Adipocyte (in vitro differentiated cells): ENCODE results near the gene SARM1.
A peak's percentile ranks its signal among the peaks of the same experiment; 100 is the strongest.

ENCODE experiments used
- DNase-seq: peaks from one replicate; pipeline ENCODE4 v3.0.0-alpha.2; 2015; ENCODE audit warnings: low read depth
- H3K27me3 ChIP-seq: replicated peaks from 2 replicates; pipeline ENCODE4 v1.7.0; 2013; ENCODE audit warnings: mild to moderate bottlenecking, low read length, moderate library complexity; ENCODE audit not compliant: control insufficient read depth, insufficient read depth
- H3K36me3 ChIP-seq: 2 replicates; pipeline ENCODE4 v1.7.0; 2013; ENCODE audit warnings: low read length, mild to moderate bottlenecking, moderate library complexity; ENCODE audit not compliant: control insufficient read depth, insufficient read depth, severe bottlenecking
- H3K4me1 ChIP-seq: 2 replicates; pipeline ENCODE4 v1.7.0; 2013; ENCODE audit warnings: mild to moderate bottlenecking, low read length, moderate library complexity; ENCODE audit not compliant: control insufficient read depth, insufficient read depth
- H3K4me3 ChIP-seq: 2 replicates; pipeline ENCODE4 v1.7.0; 2013; ENCODE audit warnings: mild to moderate bottlenecking, low read length, moderate library complexity
- H3K9ac ChIP-seq: 2 replicates; pipeline ENCODE4 v1.7.0; 2013; ENCODE audit warnings: mild to moderate bottlenecking, low read length, moderate library complexity
- H3K9me3 ChIP-seq: 2 replicates; pipeline ENCODE4 v1.7.0; 2013; ENCODE audit warnings: mild to moderate bottlenecking, low read length, moderate library complexity; ENCODE audit not compliant: control insufficient read depth

SARM1 gene

DNA sequence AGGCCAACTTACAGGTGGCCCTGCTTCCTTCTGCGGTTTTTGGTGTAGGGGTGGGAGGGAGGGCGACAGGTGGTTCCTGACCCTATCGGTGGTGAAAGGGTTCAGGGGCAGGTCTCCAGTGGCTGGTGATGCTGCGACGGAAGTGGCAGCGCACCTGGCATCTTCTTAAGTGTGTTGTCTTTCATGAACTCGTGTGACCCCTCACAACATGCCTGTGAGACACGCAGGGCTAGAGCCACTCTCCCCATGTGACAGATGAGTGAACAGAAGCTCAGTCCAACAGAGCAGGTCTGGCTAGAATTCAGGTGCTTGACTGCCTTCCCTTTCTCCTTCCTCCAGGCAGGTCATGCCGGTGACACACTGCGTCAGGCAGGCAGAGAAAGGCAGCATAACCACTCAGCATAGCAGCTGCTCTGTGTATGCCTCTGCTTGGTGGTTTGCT lies 28.0 kb upstream of the SARM1 start:
- DNase-seq = no peak
- no peak overlapping the region for H3K4me3 ChIP-seq
- peaks cover 17% of the 10 kb centered on the region for H3K4me1 ChIP-seq
- no peak overlapping the region for H3K9ac ChIP-seq
- peaks cover 84% of the 10 kb centered on the region for H3K36me3 ChIP-seq
- no peaks in the 10 kb centered on the region for H3K9me3 ChIP-seq
- H3K27me3 ChIP-seq = no peaks in the 10 kb centered on the region

DNA sequence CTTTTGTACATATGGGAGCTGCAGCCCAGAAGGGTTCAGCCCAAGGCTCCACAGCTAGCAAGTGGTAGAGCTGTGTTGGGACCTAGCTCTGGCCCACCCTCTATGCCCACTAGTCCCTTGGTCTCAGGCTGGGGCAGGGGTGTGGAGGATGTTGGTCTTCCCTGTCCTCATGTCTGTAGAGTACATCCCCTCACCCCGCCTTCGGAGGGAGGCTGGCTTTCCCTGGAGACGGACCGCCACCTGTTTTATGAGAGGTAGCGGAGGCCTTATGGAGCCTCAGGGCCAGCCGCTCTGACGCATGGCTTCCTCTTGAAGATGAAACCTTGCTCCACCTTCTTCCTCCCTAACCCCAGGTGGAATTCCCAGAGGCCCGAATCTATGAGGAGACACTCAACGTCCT lies 27.5 kb upstream of the SARM1 start:
- Histone ChIP-seq H3K4me1 (peaks cover 17% of the 10 kb centered on the region), H3K36me3 (peaks cover 89% of the 10 kb centered on the region), H3K4me3 (no peak overlapping the region), H3K9ac (no peak overlapping the region), H3K27me3 (no peaks in the 10 kb centered on the region), H3K9me3 (no peaks in the 10 kb centered on the region)
- no peak for DNase-seq

GRCh38 chr17:28344435-28344901 lies 27.0 kb upstream of the SARM1 start:
- H3K36me3 ChIP-seq = peaks cover 94% of the 10 kb centered on the region
- no peak overlapping the region for H3K4me3 ChIP-seq
- peaks cover 17% of the 10 kb centered on the region for H3K4me1 ChIP-seq
- H3K9ac ChIP-seq = no peak overlapping the region
- no peak for DNase-seq
- H3K9me3 ChIP-seq = no peaks in the 10 kb centered on the region
- no peaks in the 10 kb centered on the region for H3K27me3 ChIP-seq

DNA sequence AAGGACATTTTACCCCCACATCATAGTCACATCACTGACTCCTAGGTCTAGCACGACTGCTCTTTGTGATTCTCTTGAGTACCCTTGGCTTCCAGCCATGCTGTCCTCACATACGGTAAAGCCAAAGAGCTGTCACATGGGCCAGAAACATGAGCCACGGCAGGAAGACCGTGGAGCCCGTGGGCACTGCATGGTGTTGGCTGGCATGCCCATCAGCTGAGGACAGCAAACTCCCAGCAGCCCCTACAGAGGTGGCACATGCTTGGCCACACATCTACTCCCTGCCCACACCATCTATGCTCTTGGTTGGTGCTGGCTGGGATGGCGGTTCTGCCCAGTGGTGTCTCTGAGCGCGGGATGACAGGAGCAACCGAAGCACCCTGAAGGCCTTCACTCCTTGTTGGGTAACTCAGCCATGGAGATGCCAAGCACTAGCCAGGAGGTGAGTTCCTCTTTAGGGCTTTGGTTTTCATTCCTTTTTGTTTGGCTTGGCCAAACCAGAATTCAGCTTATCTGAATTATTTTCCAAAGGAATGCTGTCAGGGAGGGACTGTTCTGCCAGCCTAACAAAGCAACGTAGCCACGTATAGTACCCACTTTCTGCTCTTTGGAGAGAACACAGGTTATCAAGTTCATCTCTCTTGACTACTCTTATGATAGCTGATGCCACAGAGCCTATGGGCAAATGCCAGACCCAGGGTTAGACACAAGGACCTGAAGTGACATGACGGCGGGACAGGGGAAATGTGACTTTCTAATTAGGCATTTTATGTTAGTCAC lies 25.9 kb upstream of the SARM1 start:
- no peaks in the 10 kb centered on the region for H3K9me3 ChIP-seq
- H3K9ac ChIP-seq = no peak overlapping the region
- peaks cover 97% of the 10 kb centered on the region for H3K36me3 ChIP-seq
- no peaks in the 10 kb centered on the region for H3K27me3 ChIP-seq
- H3K4me1 ChIP-seq = peaks cover 17% of the 10 kb centered on the region
- DNase-seq = no peak
- no peak overlapping the region for H3K4me3 ChIP-seq

GRCh38 chr17:28346199-28346580 lies 25.3 kb upstream of the SARM1 start:
- peaks cover 98% of the 10 kb centered on the region for H3K36me3 ChIP-seq
- H3K4me3 ChIP-seq = no peak overlapping the region
- peaks cover 17% of the 10 kb centered on the region for H3K4me1 ChIP-seq
- H3K9ac ChIP-seq = no peak overlapping the region
- no peaks in the 10 kb centered on the region for H3K27me3 ChIP-seq
- DNase-seq = no peak
- no peaks in the 10 kb centered on the region for H3K9me3 ChIP-seq

DNA sequence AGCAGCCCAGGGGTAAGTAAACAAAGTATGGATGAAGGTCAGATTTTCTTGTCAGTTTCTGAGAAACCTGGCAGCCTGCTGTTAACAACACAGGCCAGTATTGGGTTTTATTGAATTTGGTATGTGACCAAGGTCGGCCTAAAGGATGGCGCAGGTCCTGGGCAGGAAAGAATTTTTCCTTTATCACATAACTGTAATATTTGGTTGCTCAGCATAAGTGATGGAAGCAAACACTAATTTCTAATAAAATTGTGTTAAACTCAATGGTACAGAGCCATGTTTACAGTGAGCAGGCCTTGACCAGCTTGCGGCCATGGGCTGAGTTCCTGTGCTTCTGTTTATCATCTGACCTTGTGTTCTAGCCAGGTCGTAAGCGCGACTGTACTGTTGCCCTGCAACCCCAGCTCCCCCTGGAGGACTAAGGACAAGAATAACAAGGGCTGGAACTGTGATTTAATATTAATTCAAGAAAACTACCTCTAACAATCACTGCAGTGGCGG lies 24.7 kb upstream of the SARM1 start:
- H3K9ac ChIP-seq = peak overlapping the region; percentile 2
- no peaks in the 10 kb centered on the region for H3K27me3 ChIP-seq
- DNase-seq = no peak
- H3K4me1 ChIP-seq = peaks cover 17% of the 10 kb centered on the region
- H3K4me3 ChIP-seq = no peak overlapping the region
- no peaks in the 10 kb centered on the region for H3K9me3 ChIP-seq
- peaks cover 98% of the 10 kb centered on the region for H3K36me3 ChIP-seq

DNA sequence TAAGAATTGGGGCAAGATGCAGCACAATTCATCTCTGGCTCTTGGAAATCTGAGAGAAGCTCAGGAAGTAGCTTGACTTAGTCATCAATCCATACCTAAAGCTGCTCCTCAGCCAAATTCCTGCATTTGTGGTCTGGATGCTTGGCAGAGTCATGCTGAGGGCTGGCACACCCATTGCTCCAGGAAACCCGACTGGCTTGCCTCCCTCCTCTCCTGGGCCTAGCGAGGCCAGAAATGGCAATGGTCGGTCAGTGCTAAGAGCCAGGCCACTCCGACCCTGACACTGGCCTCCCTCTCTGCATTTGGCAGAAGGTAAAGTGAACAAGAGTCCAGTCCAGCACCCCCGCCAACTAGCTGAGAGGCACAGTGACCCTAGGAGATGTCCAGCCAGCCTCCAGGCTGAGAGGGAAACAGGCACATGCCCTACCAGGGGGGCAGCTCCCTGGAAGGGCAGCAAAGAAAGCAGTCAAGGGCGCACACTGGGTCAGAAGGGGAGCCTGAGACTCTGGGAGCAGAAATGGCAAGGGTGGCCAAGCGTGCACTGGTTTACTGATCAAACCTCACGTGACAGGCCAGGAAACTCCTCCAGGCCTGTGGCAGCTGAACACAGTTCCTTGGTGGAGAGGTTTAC lies 24.1 kb upstream of the SARM1 start:
- Histone ChIP-seq H3K9me3 (no peaks in the 10 kb centered on the region), H3K4me1 (peaks cover 17% of the 10 kb centered on the region), H3K4me3 (no peak overlapping the region), H3K9ac (peak overlapping the region; percentile 33), H3K27me3 (no peaks in the 10 kb centered on the region), H3K36me3 (peaks cover 97% of the 10 kb centered on the region)
- DNase-seq = peak; percentile 84

DNA sequence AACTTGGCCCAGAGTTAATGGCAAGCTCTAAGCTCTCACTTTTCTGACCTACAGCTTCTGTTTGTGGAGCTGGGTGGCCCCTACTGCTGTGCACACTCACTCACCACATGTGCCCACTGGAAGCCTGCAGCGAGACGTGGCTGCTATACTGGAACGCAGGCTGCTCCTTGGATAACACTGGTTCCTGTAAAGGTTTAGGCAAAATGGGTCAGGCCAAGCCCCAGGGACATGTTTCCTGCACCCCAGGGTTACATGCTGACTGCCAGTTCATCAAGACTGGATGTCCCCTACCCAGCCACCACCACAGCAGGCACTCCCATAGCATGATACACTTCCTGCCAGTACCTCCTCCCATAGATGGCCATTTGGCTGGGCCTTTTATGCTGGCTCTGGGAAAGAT lies 22.5 kb upstream of the SARM1 start:
- H3K4me1 ChIP-seq = peaks cover 17% of the 10 kb centered on the region
- no peak for DNase-seq
- H3K9me3 ChIP-seq = no peaks in the 10 kb centered on the region
- peaks cover 97% of the 10 kb centered on the region for H3K36me3 ChIP-seq
- no peak overlapping the region for H3K4me3 ChIP-seq
- H3K9ac ChIP-seq = no peak overlapping the region
- no peaks in the 10 kb centered on the region for H3K27me3 ChIP-seq

GRCh38 chr17:28350271-28350670 lies 21.2 kb upstream of the SARM1 start:
- no peaks in the 10 kb centered on the region for H3K27me3 ChIP-seq
- no peak overlapping the region for H3K4me3 ChIP-seq
- no peaks in the 10 kb centered on the region for H3K9me3 ChIP-seq
- H3K9ac ChIP-seq = no peak overlapping the region
- peaks cover 94% of the 10 kb centered on the region for H3K36me3 ChIP-seq
- no peak for DNase-seq
- H3K4me1 ChIP-seq = peaks cover 17% of the 10 kb centered on the region

GRCh38 chr17:28357061-28357900 lies 14.2 kb upstream of the SARM1 start, which contains the start of gene POLDIP2:
Gene POLDIP2, minus strand, starts transcription at chr17:28357527. Its CDS starts 79 bp downstream, at chr17:28357448.
- H3K4me1 ChIP-seq = peaks cover 23% of the 10 kb centered on the region
- H3K36me3 ChIP-seq = peaks cover 54% of the 10 kb centered on the region
- no peaks in the 10 kb centered on the region for H3K9me3 ChIP-seq
- H3K9ac ChIP-seq = peak within 1 kb of the TSS; percentile 99
- peak; percentile 98 for DNase-seq
- H3K27me3 ChIP-seq = no peaks in the 10 kb centered on the region
- peak within 1 kb of the TSS; percentile 99 for H3K4me3 ChIP-seq

GRCh38 chr17:28357901-28358197 lies 13.6 kb upstream of the SARM1 start:
- no peaks in the 10 kb centered on the region for H3K9me3 ChIP-seq
- DNase-seq = no peak
- peaks cover 23% of the 10 kb centered on the region for H3K4me1 ChIP-seq
- H3K9ac ChIP-seq = peak overlapping the region; percentile 99
- H3K36me3 ChIP-seq = peaks cover 56% of the 10 kb centered on the region
- peak overlapping the region; percentile 99 for H3K4me3 ChIP-seq
- H3K27me3 ChIP-seq = no peaks in the 10 kb centered on the region
